DND-41 (cell line): Measurements from ENCODE around the gene PCMTD2.

Experiments used
- ATAC-seq: fragments of 200-7000 bp; cut with Tn5 transposase; 3 replicates; pipeline ENCODE4 v1.9.1; 2021; ENCODE audit warnings: low read depth; ENCODE audit not compliant: insufficient read depth
- DNase-seq: peaks from one replicate; pipeline ENCODE4 v3.0.0-alpha.2; 2020
- H2AFZ ChIP-seq: 2 replicates; pipeline ENCODE4 v1.6.0; 2012; ENCODE audit warnings: low read depth, low read length
- H3K27ac ChIP-seq: 2 replicates; pipeline ENCODE4 v1.5.1; 2012; ENCODE audit warnings: low read length, inconsistent platforms
- H3K27me3 ChIP-seq: fragments of 200-600 bp; sonication (generic); 2 replicates; pipeline ENCODE4 v1.6.0; 2012; ENCODE audit warnings: low read length, mild to moderate bottlenecking, inconsistent platforms; ENCODE audit not compliant: insufficient read depth, poor library complexity
- H3K36me3 ChIP-seq: 2 replicates; pipeline ENCODE4 v1.5.1; 2012; ENCODE audit warnings: low read length, inconsistent platforms; ENCODE audit not compliant: insufficient read depth
- H3K4me1 ChIP-seq: 2 replicates; pipeline ENCODE4 v1.5.1; 2012; ENCODE audit warnings: mild to moderate bottlenecking, low read length; ENCODE audit not compliant: insufficient read depth
- H3K4me2 ChIP-seq: 2 replicates; pipeline ENCODE4 v1.6.0; 2012; ENCODE audit warnings: mild to moderate bottlenecking, moderate library complexity, low read length, inconsistent platforms; ENCODE audit not compliant: insufficient read depth
- H3K4me3 ChIP-seq, 2 experiments: fragments of 200-600 bp in 1 of 2; shearing (Covaris generic) in 1 of 2; 2 replicates each; pipeline ENCODE4 v1.5.1; 2012 to 2016; ENCODE audit warnings: inconsistent platforms in 2 of 2, low read length in 2 of 2, mild to moderate bottlenecking in 2 of 2, low read depth in 1 of 2, moderate library complexity in 1 of 2
- H3K79me2 ChIP-seq: 2 replicates; pipeline ENCODE4 v1.6.0; 2012; ENCODE audit warnings: low read length, inconsistent platforms; ENCODE audit not compliant: insufficient read depth
- H3K9ac ChIP-seq: 2 replicates; pipeline ENCODE4 v1.6.0; 2012; ENCODE audit warnings: low read depth, mild to moderate bottlenecking, inconsistent platforms, low read length, moderate library complexity
- H3K9me3 ChIP-seq: 2 replicates; pipeline ENCODE4 v1.5.1; 2012; ENCODE audit warnings: low read length, moderate library complexity, mild to moderate bottlenecking, inconsistent platforms; ENCODE audit not compliant: insufficient read depth, severe bottlenecking
- H4K20me1 ChIP-seq: 2 replicates; pipeline ENCODE4 v1.6.0; 2012; ENCODE audit warnings: low read length; ENCODE audit not compliant: insufficient read depth
- CTCF ChIP-seq: IDR thresholded peaks from 2 replicates; pipeline ENCODE4 v1.5.1; 2012; ENCODE audit warnings: borderline replicate concordance, low read length, moderate library complexity, mild to moderate bottlenecking; ENCODE audit not compliant: poor library complexity, severe bottlenecking; ENCODE audit errors: extremely low read depth
- EZH2 ChIP-seq: IDR thresholded peaks from 3 replicates; pipeline ENCODE4 v1.6.1; 2012; ENCODE audit warnings: borderline replicate concordance, low read depth, mild to moderate bottlenecking, moderate library complexity, low read length, inconsistent platforms; ENCODE audit not compliant: severe bottlenecking

PCMTD2 gene

DNA sequence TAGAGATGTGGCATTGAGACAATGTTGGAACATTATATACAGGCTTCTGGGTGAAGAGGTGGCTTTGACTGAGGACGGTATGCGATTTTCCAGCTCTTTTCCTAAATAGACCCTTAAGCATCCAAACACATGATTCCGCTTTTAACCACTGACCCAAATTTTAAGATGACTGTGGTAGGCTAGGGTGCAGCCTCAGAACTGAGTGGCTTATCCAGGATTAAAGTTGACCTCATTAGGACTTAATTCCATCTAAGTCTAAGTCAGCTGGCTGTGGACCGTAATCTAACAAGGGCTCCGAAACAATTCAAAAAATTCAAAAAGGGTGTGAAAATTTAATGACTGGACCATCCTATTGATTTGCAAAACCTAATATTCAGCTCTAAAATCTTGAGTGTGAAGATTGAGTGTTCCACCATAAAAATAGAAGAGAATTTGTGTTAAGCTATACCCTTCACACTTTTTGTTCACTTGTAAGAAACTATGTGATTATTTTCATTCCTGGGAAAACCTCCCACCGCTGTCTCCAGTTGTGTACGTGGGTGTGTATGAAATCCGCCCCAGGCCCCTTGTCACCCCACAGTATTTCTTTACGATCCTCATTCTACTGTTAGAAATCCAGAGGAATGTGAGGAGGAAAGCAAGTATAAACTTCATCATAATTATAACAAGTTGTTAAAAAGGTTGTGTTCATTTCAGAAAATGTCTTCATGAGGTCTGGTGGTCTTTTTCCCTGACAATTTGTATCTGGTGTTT lies 2.7 kb downstream of the PCMTD2 start:
- no peak overlapping the region for H2AFZ ChIP-seq
- H4K20me1 ChIP-seq, result peaks cover 23% of the 10 kb centered on the region
- H3K9ac ChIP-seq, result peak overlapping the region; percentile 96
- H3K27me3 ChIP-seq, result no peaks in the 10 kb centered on the region
- no peaks in the 10 kb centered on the region for H3K9me3 ChIP-seq
- no peak for TF ChIP-seq CTCF
- no peak for TF ChIP-seq EZH2
- peaks cover 74% of the 10 kb centered on the region for H3K79me2 ChIP-seq
- peak overlapping the region; percentile 72 for H3K4me2 ChIP-seq
- peaks cover 26% of the 10 kb centered on the region for H3K36me3 ChIP-seq
- no peak overlapping the region for H3K27ac ChIP-seq
- H3K4me3 ChIP-seq, result peak overlapping the region in 1 of 2 experiments; percentile 75; a peak in 1 of 4 replicates
- ATAC-seq (no peak), DNase-seq (no peak)
- H3K4me1 ChIP-seq, result peaks cover 40% of the 10 kb centered on the region

GRCh38 chr20:64260239-64260638 lies 4.7 kb downstream of the PCMTD2 start:
- ATAC-seq, result no peak
- no peak overlapping the region for H3K9ac ChIP-seq
- H2AFZ ChIP-seq, result no peak overlapping the region
- no peak overlapping the region for H3K27ac ChIP-seq
- peaks cover 31% of the 10 kb centered on the region for H3K4me1 ChIP-seq
- H4K20me1 ChIP-seq, result peaks cover 25% of the 10 kb centered on the region
- no peaks in the 10 kb centered on the region for H3K27me3 ChIP-seq
- no peak overlapping the region for H3K4me3 ChIP-seq
- H3K36me3 ChIP-seq, result peaks cover 41% of the 10 kb centered on the region
- H3K79me2 ChIP-seq, result peaks cover 84% of the 10 kb centered on the region
- no peaks in the 10 kb centered on the region for H3K9me3 ChIP-seq
- TF ChIP-seq CTCF, result no peak
- no peak for TF ChIP-seq EZH2
- H3K4me2 ChIP-seq, result no peak overlapping the region
- no peak for DNase-seq

- TF ChIP-seq EZH2, result no peak
- no peak for TF ChIP-seq CTCF
- peaks cover 27% of the 10 kb centered on the region for H4K20me1 ChIP-seq
- 0 out of 3 replicates have a peak, but pooled peaks have one; percentile 31 for ATAC-seq
Observed at GRCh38 chr20:64261138-64261537, 5.6 kb downstream of the PCMTD2 start.

More at GRCh38 chr20:64261138-64261537, 5.6 kb downstream of the PCMTD2 start:
- Histone ChIP-seq H3K4me1 (peaks cover 28% of the 10 kb centered on the region), H3K4me2 (no peak overlapping the region), H3K9ac (no peak overlapping the region), H3K27ac (no peak overlapping the region), H3K36me3 (peaks cover 44% of the 10 kb centered on the region), H3K79me2 (peaks cover 82% of the 10 kb centered on the region), H3K9me3 (no peaks in the 10 kb centered on the region), H3K4me3 (no peak overlapping the region), H3K27me3 (no peaks in the 10 kb centered on the region), H2AFZ (no peak overlapping the region)
- DNase-seq, result no peak
